PC-3 (cell line): ENCODE measurements around the gene KLHL30.
A peak's percentile ranks its signal among the peaks of the same experiment; 100 is the strongest.

Experiments
- CTCF ChIP-seq: fragments of 300-600 bp; sonication (generic); conservative IDR thresholded peaks from 2 replicates; pipeline ENCODE4 v1.5.1; 2017; ENCODE audit warnings: antibody characterized with exemption, low read depth, mild to moderate bottlenecking, low read length
- EZH2 ChIP-seq: fragments of 300-600 bp; sonication (generic); IDR thresholded peaks from one replicate; pipeline ENCODE4 v1.6.1; 2017; ENCODE audit warnings: antibody characterized with exemption, mild to moderate bottlenecking, low read length; ENCODE audit not compliant: unreplicated experiment
- EZH2phosphoT487 ChIP-seq: fragments of 300-600 bp; sonication (generic); IDR thresholded peaks from 2 replicates; pipeline ENCODE4 v1.6.1; 2018; ENCODE audit warnings: mild to moderate bottlenecking, antibody characterized with exemption, low read length, borderline replicate concordance

- TF ChIP-seq CTCF (peak; percentile 44; the same call in 1 of the 2 replicates), EZH2phosphoT487 (no peak), EZH2 (no peak)
Measured at GRCh38 chr2:238152771-238153688, 14.6 kb downstream of the KLHL30 start.
